Stimulated activated CD8-positive, alpha-beta memory T cell treated with anti-CD3 and anti-CD28 coated beads, Interleukin-12 subunit alpha, Interleukin-12 subunit beta, amount 100 ng/mL, for 24 hours (primary cell): Measurements from ENCODE around the gene OAS3.

Experiments used
- DNase-seq: peaks from one replicate; pipeline ENCODE4 v3.0.0-alpha.2; 2020; ENCODE audit errors: extremely low read depth

OAS3 gene

DNA sequence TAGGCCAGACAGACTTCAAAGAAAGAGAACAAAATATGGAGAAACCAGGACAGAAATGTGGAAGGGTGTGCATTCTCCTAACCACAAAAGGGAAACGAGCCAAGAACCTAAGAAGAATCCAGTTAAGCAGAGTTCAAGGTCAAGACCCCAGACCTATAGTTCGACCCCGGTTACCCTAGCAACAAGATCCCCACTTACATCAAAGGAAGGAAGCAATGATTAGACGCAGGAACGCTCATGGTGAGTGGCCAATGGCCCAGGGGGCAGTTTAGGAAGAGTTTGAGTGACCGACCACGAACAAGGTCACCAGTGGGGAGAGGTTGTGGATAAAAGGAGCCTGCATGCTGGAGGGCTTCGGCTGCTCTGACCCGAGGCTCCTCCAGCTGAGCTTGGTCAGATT lies 76.3 kb downstream of the OAS3 start:
- no peak for DNase-seq

- DNase-seq: no peak
These were observed 78.5 kb downstream of the OAS3 start for GRCh38 chr12:113016796-113017195.

GRCh38 chr12:113019025-113019424 lies 80.8 kb downstream of the OAS3 start:
- no peak for DNase-seq

GRCh38 chr12:113021500-113021899 lies 83.2 kb downstream of the OAS3 start:
- DNase-seq: no peak
